Neutrophil (primary cell): ENCODE results near the gene POLN.

Source experiments
- H3K27ac ChIP-seq: fragments of 200-600 bp; sonication (generic); 2 replicates; pipeline ENCODE4 v1.5.1; 2016; ENCODE audit warnings: mild to moderate bottlenecking, moderate library complexity
- H3K27me3 ChIP-seq: fragments of 200-600 bp; sonication (generic); 2 replicates; pipeline ENCODE4 v1.6.0; 2016; ENCODE audit warnings: mild to moderate bottlenecking
- H3K36me3 ChIP-seq: fragments of 200-600 bp; sonication (generic); 2 replicates; pipeline ENCODE4 v1.5.1; 2017
- H3K4me1 ChIP-seq, 2 experiments: fragments of 200-600 bp in 1 of 2; sonication (generic) in 1 of 2; 1 replicate in 1 of 2; 2 replicates in 1 of 2; pipeline versions ENCODE4 v1.5.1 to v1.6.1; 2013 to 2016; ENCODE audit warnings: low read depth in 1 of 2, low read length in 1 of 2, mild to moderate bottlenecking in 1 of 2, moderate library complexity in 1 of 2; ENCODE audit not compliant: control insufficient read depth in 1 of 2, insufficient read depth in 1 of 2
- H3K4me3 ChIP-seq, 2 experiments: fragments of 200-600 bp in 1 of 2; sonication (generic) in 1 of 2; 1 replicate in 1 of 2; 2 replicates in 1 of 2; pipeline ENCODE4 v1.5.1; 2013 to 2016; ENCODE audit warnings: low read depth in 1 of 2, low read length in 1 of 2, mild to moderate bottlenecking in 1 of 2, moderate library complexity in 1 of 2
- H3K9me3 ChIP-seq: fragments of 200-600 bp; sonication (generic); 2 replicates; pipeline ENCODE4 v1.5.1; 2016
- TF ChIP-seq, protein P1 (sequence below): fragments of 200-600 bp; sonication (generic); IDR thresholded peaks from 2 replicates; pipeline ENCODE4 v1.5.1; 2016; ENCODE audit warnings: antibody characterized with exemption

The POLN gene

DNA sequence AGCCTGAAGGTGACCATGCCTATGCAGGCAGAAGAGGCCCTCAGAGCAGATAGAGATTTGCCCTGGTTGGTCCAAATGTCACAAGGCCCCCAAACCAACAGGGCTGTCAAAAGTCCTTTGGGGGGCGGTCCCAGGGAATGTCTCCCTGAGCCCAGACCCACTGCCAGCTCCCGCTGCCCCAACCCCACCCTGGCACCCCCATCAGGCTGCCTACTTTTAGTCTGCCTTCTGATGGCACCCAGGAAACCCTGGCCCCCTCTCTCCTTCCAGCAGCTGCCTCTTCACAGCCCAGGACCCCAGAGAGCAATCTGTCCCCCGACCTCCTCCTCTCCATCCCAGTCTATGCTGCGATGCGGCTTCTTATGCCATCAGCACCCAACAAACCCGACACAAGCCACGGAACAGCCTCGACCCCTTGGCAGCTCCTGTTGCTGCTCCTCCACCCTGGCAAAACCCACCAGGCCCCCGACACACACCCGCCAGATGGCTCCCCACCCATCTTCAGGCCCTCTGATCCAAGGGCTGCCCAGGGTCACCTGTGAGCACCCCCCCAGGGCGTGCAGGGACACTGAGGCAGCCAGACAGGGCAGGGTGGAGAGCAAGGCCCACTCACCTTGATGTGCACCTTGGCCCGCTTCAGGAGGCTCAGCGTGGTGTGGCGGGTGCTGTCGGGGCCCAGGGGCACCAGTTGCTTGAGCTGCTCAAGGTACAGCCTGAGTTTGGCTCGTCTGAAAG lies 10.0 kb upstream of the POLN start:
- Histone ChIP-seq H3K27ac (no peak overlapping the region), H3K27me3 (no peaks in the 10 kb centered on the region), H3K4me1 (no peaks in the 10 kb centered on the region), H3K9me3 (no peaks in the 10 kb centered on the region), H3K36me3 (peaks cover 82% of the 10 kb centered on the region), H3K4me3 (no peak overlapping the region)
- TF ChIP-seq, protein P1, sequence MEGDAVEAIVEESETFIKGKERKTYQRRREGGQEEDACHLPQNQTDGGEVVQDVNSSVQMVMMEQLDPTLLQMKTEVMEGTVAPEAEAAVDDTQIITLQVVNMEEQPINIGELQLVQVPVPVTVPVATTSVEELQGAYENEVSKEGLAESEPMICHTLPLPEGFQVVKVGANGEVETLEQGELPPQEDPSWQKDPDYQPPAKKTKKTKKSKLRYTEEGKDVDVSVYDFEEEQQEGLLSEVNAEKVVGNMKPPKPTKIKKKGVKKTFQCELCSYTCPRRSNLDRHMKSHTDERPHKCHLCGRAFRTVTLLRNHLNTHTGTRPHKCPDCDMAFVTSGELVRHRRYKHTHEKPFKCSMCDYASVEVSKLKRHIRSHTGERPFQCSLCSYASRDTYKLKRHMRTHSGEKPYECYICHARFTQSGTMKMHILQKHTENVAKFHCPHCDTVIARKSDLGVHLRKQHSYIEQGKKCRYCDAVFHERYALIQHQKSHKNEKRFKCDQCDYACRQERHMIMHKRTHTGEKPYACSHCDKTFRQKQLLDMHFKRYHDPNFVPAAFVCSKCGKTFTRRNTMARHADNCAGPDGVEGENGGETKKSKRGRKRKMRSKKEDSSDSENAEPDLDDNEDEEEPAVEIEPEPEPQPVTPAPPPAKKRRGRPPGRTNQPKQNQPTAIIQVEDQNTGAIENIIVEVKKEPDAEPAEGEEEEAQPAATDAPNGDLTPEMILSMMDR: no peak

DNA sequence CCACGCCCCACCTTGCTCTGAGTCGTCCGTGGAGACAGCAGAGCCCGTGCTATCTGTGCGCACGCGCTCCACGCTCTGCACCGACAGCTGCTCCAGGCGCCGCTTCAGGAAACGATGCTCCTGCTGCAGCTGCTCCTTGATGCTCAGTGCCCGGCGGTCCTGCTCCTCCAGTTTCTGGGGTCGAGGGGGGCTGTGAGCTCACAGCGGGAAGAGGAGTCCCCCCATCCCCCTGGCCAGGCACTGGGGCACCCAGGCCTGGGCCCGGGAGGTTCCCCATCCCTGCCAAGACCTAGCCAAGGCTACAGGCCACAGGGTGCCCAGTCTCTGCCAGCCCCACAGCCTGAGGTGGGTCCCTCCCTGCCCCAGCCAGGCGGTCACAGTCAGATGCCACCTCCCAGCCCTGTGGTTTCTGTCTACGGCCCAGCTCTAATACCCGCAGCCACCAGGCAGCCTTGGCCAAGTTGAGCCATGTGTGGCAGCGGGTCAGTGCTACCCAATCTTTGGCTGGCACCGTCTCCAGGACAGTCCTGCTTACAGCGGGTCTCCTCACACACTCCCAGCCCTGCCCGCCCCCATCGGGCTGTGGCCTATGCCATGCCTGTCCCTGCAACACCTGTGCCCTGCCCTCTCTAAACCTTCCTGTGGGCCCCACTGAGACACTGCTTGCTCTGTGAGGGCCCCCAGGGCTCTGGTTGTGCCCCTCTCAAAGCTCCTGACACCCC lies 9.3 kb upstream of the POLN start:
- TF ChIP-seq, protein P1: no peak
- H3K4me3 ChIP-seq: no peak overlapping the region
- no peaks in the 10 kb centered on the region for H3K4me1 ChIP-seq
- no peaks in the 10 kb centered on the region for H3K9me3 ChIP-seq
- H3K36me3 ChIP-seq: peaks cover 85% of the 10 kb centered on the region
- no peak overlapping the region for H3K27ac ChIP-seq
- H3K27me3 ChIP-seq: no peaks in the 10 kb centered on the region

DNA sequence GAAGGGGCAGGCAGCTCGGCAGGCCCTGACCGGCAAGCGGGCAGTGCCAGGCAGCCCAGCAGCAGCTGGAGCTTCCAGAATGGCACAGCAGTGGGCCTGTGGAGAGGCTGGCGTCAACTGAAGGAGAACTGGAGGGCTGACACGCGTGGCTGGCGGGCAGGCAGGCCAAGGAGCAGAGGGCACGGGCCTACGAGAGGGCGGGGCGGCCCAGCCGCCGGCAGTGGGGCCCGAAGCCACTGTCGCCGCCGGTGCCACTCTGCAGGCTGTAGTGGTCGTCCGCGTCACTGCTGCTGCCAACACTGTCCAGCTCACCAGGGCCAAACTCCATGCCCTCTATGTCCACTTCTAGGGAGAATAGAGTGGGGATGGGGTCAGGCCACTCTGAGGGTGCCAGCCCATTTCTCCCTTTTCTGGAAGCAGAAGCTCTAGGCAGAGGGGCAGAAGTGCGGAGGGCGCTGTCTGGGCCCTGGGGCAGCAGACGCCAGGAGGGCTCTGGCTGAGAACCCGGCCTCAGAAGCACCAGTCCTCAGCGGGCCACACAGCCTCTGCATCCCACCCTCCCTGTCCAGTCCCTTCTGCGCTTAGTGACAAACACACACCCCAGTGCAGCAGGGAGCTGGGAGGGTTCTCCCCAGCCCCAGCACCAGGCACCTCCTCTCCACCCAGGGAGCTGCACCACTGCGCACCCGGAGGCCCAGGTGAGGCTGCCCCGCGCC lies 8.6 kb upstream of the POLN start:
- no peak overlapping the region for H3K4me3 ChIP-seq
- H3K27me3 ChIP-seq: no peaks in the 10 kb centered on the region
- no peaks in the 10 kb centered on the region for H3K9me3 ChIP-seq
- H3K4me1 ChIP-seq: no peaks in the 10 kb centered on the region
- peaks cover 85% of the 10 kb centered on the region for H3K36me3 ChIP-seq
- H3K27ac ChIP-seq: no peak overlapping the region
- TF ChIP-seq, protein P1: no peak

DNA sequence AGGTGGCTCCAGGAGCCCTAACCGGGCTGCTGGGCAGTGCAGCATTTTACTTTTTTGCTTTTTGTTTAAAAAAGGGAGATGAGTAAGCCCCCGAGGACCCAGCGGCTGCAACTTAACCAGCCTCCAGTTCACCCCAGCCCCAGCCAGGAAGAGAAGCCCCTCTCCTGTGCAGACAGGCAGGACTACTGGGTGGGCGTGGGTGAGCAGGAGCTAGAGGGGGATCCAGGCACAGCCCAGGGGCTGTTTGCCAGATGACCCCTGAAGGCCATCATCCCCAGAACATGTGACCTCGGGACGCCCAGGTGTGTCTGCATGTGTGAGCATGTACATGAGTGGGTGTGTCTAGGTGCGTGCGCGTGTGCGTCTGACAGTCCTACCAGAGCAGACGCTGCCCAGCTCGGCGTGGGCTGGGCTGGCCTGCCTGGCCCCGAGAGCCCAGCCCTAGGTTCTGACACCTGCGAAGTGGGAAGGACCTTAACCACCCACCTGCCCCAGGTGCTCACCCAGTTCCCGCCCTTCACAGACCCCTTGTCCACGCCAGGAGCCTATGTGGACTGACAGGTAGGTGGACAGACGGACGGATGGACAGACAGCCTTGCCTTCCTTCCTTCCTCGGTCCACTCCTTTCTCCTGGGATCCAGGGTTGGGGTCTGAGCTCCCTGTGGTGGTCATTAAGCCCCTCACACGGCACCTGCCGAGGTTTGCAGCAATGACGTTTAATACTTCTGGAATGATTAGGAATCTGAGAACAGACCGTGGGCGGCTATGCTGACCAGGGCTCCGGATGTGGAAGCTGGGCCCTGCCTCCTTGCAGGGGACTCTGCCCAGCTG lies 7.8 kb upstream of the POLN start:
- Histone ChIP-seq H3K9me3 (no peaks in the 10 kb centered on the region), H3K27ac (no peak overlapping the region), H3K4me3 (no peak overlapping the region), H3K4me1 (no peaks in the 10 kb centered on the region), H3K36me3 (peaks cover 80% of the 10 kb centered on the region), H3K27me3 (no peaks in the 10 kb centered on the region)
- TF ChIP-seq, protein P1: no peak

DNA sequence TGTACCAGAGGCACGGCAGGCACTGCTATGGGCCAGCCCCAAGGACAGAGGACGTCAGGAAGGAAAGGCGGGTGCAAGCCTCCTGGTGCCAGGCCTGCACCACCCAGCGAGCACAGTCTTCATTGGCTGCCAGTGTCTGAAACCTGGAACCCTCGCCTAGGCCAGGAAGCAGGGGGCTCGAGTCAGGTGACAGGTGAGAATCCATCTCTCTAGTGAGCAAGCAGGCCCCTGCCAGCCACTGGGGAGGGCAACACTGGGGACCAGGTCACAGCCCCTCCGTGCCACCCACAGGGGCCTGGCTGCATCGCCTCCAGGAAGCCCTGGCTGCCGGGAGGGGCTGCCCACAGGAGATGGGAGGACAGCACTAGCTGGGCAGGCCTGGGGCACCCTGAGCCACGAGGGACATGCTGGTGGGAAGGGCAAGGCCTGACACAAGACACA lies 6.9 kb upstream of the POLN start:
- H3K27ac ChIP-seq: no peak overlapping the region
- peaks cover 72% of the 10 kb centered on the region for H3K36me3 ChIP-seq
- no peaks in the 10 kb centered on the region for H3K4me1 ChIP-seq
- H3K4me3 ChIP-seq: no peak overlapping the region
- H3K9me3 ChIP-seq: no peaks in the 10 kb centered on the region
- H3K27me3 ChIP-seq: no peaks in the 10 kb centered on the region
- TF ChIP-seq, protein P1: no peak
